Neural progenitor cell (in vitro differentiated cells): Measurements from ENCODE around the gene RTN4.

Experiments
- EZH2 ChIP-seq: fragments of 200-600 bp; sonication (generic); IDR thresholded peaks from 2 replicates; pipeline ENCODE4 v1.6.1; 2017; ENCODE audit warnings: antibody characterized with exemption, mild to moderate bottlenecking, moderate library complexity
- TF ChIP-seq, protein P1 (sequence below): fragments of 200-600 bp; sonication (generic); IDR thresholded peaks from 2 replicates; pipeline ENCODE4 v1.5.1; 2017; ENCODE audit warnings: antibody characterized with exemption, mild to moderate bottlenecking

DNA sequence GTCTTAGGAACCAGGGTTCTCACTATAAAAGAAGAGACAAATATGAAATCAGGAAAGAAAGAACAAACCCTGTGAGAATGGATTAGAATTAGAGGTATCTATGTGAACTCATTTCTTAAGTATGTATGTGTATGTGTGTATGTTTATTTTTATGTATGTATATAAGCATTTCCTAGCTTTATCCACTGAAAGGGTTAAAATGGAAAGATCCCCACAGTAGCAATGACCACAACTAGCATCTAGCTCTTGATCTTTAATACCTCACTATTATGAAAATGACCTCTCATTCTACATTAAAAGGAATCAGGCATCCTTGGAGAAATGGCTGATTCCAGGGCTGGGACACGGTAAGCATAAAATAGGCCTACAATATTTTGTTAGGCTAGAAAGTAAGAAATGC is 31.6 kb downstream of the RTN4 start:
- TF ChIP-seq, protein P1, sequence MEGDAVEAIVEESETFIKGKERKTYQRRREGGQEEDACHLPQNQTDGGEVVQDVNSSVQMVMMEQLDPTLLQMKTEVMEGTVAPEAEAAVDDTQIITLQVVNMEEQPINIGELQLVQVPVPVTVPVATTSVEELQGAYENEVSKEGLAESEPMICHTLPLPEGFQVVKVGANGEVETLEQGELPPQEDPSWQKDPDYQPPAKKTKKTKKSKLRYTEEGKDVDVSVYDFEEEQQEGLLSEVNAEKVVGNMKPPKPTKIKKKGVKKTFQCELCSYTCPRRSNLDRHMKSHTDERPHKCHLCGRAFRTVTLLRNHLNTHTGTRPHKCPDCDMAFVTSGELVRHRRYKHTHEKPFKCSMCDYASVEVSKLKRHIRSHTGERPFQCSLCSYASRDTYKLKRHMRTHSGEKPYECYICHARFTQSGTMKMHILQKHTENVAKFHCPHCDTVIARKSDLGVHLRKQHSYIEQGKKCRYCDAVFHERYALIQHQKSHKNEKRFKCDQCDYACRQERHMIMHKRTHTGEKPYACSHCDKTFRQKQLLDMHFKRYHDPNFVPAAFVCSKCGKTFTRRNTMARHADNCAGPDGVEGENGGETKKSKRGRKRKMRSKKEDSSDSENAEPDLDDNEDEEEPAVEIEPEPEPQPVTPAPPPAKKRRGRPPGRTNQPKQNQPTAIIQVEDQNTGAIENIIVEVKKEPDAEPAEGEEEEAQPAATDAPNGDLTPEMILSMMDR, result no peak
- no peak for TF ChIP-seq EZH2
